HL-60 (cell line): ENCODE measurements around the gene PIK3R5.
A peak's percentile ranks its signal among the peaks of the same experiment; 100 is the strongest.

Experiments used
- DNase-seq, 2 experiments: peaks; one replicate each; pipeline ENCODE4 v3.0.0-alpha.2; 2010 to 2020; ENCODE audit warnings: low read depth in 1 of 2, low spot score in 1 of 2
- H3K27ac ChIP-seq: fragments of 250-450 bp; sonication (Bioruptor Pico); replicated peaks from 2 replicates; pipeline ENCODE4 v1.5.1; 2020; ENCODE audit warnings: mild to moderate bottlenecking, moderate library complexity
- H3K27me3 ChIP-seq: fragments of 250-450 bp; sonication (Bioruptor Pico); 2 replicates; pipeline ENCODE4 v1.5.1; 2021; ENCODE audit warnings: mild to moderate bottlenecking, moderate library complexity; ENCODE audit not compliant: insufficient read depth, poor library complexity, severe bottlenecking
- H3K4me3 ChIP-seq: replicated peaks from 2 replicates; pipeline ENCODE4 v1.5.1; 2011; ENCODE audit warnings: mild to moderate bottlenecking, control low read depth, low read length; ENCODE audit not compliant: insufficient read depth
- GABPA ChIP-seq: IDR thresholded peaks from 2 replicates; pipeline ENCODE4 v1.6.1; 2012; ENCODE audit warnings: low read depth
- POLR2AphosphoS5 ChIP-seq: IDR thresholded peaks from 2 replicates; pipeline ENCODE4 v1.6.1; 2012; ENCODE audit warnings: low read depth
- SPI1 ChIP-seq: IDR thresholded peaks from 2 replicates; pipeline ENCODE4 v1.6.1; 2012; ENCODE audit warnings: low read depth, mild to moderate bottlenecking, borderline replicate concordance
- TF ChIP-seq, protein P1 (sequence below): IDR thresholded peaks from 2 replicates; pipeline ENCODE4 v1.6.1; 2012; ENCODE audit warnings: low read depth; ENCODE audit not compliant: insufficient replicate concordance
- TF ChIP-seq, protein P2 (sequence below): IDR thresholded peaks from one replicate; pipeline ENCODE4 v1.5.1; 2011; ENCODE audit warnings: low read length, control low read depth, inconsistent platforms; ENCODE audit not compliant: insufficient read depth

PIK3R5 gene

DNA sequence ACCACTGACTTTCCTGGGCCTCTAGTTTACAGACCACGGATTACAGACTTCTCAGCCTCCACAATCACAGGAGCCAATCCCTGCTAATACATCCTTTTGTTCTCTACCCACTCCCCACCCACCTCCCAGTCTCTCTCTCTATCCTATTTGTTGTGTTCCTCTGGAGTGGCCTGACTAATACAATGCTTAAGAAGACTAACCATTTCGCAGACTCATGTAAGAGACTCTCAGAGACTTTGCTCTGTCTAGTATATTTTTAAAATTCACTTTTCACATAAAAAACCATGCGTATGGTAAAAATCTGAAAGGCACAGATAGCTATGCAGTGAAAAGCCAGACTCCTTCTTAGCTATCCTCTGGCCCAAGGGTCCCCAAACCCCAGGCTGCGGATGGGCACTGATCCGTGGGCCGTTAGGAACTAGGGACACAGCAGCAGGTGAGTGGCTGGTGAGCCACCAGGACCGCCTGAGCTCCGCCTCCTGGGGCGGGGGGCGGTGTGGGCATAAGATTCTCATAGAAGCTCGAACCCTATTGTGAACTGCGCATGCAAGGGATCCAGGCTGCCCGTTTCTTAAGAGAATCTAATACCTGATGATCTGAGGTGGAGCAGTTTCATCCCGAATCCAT, 105.6 kb downstream of the PIK3R5 start:
- H3K27me3 ChIP-seq: no peaks in the 10 kb centered on the region
- H3K27ac ChIP-seq: no peak overlapping the region
- no peak overlapping the region for H3K4me3 ChIP-seq
- DNase-seq: no peak
- no peak for TF ChIP-seq SPI1
- no peak for TF ChIP-seq GABPA
- TF ChIP-seq, protein P1, sequence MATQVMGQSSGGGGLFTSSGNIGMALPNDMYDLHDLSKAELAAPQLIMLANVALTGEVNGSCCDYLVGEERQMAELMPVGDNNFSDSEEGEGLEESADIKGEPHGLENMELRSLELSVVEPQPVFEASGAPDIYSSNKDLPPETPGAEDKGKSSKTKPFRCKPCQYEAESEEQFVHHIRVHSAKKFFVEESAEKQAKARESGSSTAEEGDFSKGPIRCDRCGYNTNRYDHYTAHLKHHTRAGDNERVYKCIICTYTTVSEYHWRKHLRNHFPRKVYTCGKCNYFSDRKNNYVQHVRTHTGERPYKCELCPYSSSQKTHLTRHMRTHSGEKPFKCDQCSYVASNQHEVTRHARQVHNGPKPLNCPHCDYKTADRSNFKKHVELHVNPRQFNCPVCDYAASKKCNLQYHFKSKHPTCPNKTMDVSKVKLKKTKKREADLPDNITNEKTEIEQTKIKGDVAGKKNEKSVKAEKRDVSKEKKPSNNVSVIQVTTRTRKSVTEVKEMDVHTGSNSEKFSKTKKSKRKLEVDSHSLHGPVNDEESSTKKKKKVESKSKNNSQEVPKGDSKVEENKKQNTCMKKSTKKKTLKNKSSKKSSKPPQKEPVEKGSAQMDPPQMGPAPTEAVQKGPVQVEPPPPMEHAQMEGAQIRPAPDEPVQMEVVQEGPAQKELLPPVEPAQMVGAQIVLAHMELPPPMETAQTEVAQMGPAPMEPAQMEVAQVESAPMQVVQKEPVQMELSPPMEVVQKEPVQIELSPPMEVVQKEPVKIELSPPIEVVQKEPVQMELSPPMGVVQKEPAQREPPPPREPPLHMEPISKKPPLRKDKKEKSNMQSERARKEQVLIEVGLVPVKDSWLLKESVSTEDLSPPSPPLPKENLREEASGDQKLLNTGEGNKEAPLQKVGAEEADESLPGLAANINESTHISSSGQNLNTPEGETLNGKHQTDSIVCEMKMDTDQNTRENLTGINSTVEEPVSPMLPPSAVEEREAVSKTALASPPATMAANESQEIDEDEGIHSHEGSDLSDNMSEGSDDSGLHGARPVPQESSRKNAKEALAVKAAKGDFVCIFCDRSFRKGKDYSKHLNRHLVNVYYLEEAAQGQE: no peak

DNA sequence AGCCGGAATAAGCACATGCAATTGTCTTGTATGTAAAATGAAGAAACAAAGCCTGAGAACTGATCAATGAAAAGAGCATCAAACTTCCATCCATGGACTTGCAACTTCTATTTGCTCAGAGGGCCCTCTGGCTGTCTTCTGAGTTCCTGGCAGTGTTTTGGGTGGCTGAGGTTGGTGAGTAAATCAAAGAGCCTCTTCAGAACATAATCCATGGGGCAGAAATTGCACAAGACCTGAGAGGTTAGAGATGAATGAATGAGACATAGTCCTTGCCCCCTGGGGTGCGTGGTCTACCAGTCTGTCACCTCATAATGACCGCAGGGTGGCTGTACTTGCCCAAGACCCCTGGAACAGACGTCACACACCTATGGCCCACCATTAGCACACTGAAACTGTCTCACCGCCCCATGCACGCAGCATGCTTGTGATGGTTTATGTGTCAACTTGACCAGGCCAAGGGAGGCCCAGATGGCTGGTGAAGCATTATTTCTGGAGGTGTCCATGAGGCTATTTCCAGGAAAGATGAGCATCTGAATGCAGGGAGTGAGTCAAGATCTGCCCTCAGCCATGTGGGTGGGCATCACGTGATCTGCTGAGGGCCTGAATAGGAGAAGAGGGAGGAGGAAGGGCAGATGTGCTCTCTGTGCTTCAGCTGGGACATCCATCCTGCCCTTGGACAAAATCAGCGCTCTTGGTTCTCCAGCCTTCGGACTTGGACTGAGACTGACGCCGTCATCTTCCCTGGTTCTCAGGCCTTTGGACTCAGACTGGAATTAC, 106.3 kb downstream of the PIK3R5 start:
- Histone ChIP-seq H3K27me3 (no peaks in the 10 kb centered on the region), H3K27ac (peak overlapping the region; percentile 86), H3K4me3 (no peak overlapping the region)
- TF ChIP-seq, protein P2, sequence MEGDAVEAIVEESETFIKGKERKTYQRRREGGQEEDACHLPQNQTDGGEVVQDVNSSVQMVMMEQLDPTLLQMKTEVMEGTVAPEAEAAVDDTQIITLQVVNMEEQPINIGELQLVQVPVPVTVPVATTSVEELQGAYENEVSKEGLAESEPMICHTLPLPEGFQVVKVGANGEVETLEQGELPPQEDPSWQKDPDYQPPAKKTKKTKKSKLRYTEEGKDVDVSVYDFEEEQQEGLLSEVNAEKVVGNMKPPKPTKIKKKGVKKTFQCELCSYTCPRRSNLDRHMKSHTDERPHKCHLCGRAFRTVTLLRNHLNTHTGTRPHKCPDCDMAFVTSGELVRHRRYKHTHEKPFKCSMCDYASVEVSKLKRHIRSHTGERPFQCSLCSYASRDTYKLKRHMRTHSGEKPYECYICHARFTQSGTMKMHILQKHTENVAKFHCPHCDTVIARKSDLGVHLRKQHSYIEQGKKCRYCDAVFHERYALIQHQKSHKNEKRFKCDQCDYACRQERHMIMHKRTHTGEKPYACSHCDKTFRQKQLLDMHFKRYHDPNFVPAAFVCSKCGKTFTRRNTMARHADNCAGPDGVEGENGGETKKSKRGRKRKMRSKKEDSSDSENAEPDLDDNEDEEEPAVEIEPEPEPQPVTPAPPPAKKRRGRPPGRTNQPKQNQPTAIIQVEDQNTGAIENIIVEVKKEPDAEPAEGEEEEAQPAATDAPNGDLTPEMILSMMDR: no peak
- TF ChIP-seq GABPA (no peak), POLR2AphosphoS5 (no peak), SPI1 (no peak)
- TF ChIP-seq, protein P1: no peak
- peak in 1 of 2 experiments; percentile 40 for DNase-seq

DNA sequence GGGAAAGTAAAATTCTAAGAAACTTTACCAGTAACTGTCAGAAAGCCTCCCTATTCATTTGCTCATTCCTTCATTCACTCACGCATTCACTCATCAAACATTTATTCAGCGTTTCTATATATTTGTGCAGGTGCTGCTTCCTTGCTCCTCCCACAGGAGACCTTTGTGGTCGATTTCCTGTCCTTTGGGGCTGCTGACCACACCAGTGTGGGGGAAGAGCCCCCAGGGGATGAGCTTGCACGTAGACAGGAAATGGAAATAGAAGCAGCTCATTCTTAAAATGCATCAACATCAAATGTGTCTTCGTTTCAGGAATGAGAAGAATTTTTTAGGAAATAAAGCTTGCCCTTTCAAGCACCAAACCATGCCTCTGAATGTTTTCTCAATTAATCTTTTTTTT, 107.6 kb downstream of the PIK3R5 start:
- Histone ChIP-seq H3K27ac (peak overlapping the region; percentile 86), H3K27me3 (no peaks in the 10 kb centered on the region), H3K4me3 (0 out of 2 replicates have a peak overlapping the region, but pooled peaks have one; percentile 12)
- TF ChIP-seq POLR2AphosphoS5 (no peak), GABPA (no peak), SPI1 (no peak)
- TF ChIP-seq, protein P2: no peak
- TF ChIP-seq, protein P1: no peak
- DNase-seq: peak in 1 of 2 experiments; percentile 58
